Transverse colon (tissue), 3 donors: ENCODE results near the gene TGM1.

Experiments
- POLR2A ChIP-seq: fragments of 450-650 bp; IDR thresholded peaks from one replicate; pipeline ENCODE4 v1.6.1; 2016; ENCODE audit warnings: antibody characterized with exemption, mild to moderate bottlenecking, moderate library complexity
- TF ChIP-seq, protein P1 (sequence below), 5 experiments: fragments of 200-600 bp in 3 of 5; fragments of 450-650 bp in 2 of 5; sonication (generic) in 3 of 5; IDR thresholded peaks; 1 replicate in 2 of 5; 2 replicates in 3 of 5; pipeline ENCODE4 v1.5.1; 2016 to 2017; ENCODE audit warnings: antibody characterized with exemption in 5 of 5, inconsistent platforms in 3 of 5, mild to moderate bottlenecking in 2 of 5, moderate library complexity in 1 of 5

DNA sequence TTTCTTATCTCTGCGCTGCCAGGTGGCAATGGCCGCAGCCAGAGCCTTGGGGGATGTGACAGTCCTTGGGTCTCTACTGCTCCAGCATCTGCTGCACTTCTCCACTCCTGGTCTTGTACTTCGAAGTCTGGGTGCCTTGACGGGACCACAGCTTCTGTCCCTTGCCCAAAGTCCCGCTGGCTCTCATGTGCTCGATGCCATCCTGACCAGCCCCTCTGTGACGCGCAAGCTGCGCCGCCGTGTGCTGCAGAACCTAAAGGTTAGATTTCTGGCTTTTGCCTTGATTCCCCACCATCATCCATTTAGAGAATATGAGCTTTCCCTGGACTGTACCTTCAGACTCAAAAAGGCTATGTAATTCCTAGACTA is 41.0 kb upstream of the TGM1 start:
- TF ChIP-seq, protein P1, sequence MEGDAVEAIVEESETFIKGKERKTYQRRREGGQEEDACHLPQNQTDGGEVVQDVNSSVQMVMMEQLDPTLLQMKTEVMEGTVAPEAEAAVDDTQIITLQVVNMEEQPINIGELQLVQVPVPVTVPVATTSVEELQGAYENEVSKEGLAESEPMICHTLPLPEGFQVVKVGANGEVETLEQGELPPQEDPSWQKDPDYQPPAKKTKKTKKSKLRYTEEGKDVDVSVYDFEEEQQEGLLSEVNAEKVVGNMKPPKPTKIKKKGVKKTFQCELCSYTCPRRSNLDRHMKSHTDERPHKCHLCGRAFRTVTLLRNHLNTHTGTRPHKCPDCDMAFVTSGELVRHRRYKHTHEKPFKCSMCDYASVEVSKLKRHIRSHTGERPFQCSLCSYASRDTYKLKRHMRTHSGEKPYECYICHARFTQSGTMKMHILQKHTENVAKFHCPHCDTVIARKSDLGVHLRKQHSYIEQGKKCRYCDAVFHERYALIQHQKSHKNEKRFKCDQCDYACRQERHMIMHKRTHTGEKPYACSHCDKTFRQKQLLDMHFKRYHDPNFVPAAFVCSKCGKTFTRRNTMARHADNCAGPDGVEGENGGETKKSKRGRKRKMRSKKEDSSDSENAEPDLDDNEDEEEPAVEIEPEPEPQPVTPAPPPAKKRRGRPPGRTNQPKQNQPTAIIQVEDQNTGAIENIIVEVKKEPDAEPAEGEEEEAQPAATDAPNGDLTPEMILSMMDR (IDR thresholded peaks at IDR 0.05): no peak
- no peak for TF ChIP-seq POLR2A
